K562 (cell line): ENCODE measurements around the gene CCDC141. TPM values are rescaled to one million over a fixed set of nuclear protein-coding genes. Genes with fewer than 3 reads are reported as not detected.

ENCODE experiments used
- ATAC-seq: fragments of 200-7000 bp; cut with Tn5 transposase; 3 replicates; pipeline ENCODE4 v1.9.1; 2020; ENCODE audit warnings: moderate library complexity
- BruUV-seq: library from RNA; stranded (reverse); fragments of 400-500 nt; replicated peaks from 2 replicates; lab custom pipeline; 2021; lab: Mats Ljungman, UMichigan
- CTCF ChIA-PET: fragments of 300-600 bp; formaldehyde crosslinking; extraction: SDS; loops from one replicate; lab custom pipeline; 2021; ENCODE audit warnings: low intra/inter-chr PET ratio; lab: Yijun Ruan, JAX
- POLR2A ChIA-PET: fragments of 300-600, 350-650 bp; sonication (Branson Sonifier 250); formaldehyde crosslinking; extraction: SDS; loops from one replicate; lab custom pipeline; 2021; ENCODE audit warnings: antibody characterized with exemption, inconsistent platforms; lab: Yijun Ruan, JAX
- DNase-seq, 4 experiments: peaks; one replicate each; pipeline versions ENCODE4 v3.0.0 to v3.0.0-alpha.2; 2011 to 2018; ENCODE audit warnings: low spot score in 3 of 4, mixed read lengths in 3 of 4; ENCODE audit errors: extremely low read depth in 1 of 4
- FAIRE-seq: peaks from 2 replicates; lab custom pipeline; 2011; peaks lifted over from hg19 to GRCh38; lab: Jason Lieb, UNC
- H2AFZ ChIP-seq: 2 replicates; pipeline ENCODE4 v1.6.0; 2011; ENCODE audit warnings: low read depth, low read length, control low read depth, inconsistent platforms
- H3K27ac ChIP-seq: fragments of 200-600 bp; 3 replicates; pipeline ENCODE4 v1.8.0; 2011; ENCODE audit warnings: low read depth, mild to moderate bottlenecking, control low read depth, inconsistent platforms, low read length, moderate library complexity, mixed read lengths; ENCODE audit errors: extremely low read depth
- H3K27me3 ChIP-seq, 2 experiments: fragments of 300-600 bp in 1 of 2; 2 replicates in 1 of 2; 3 replicates in 1 of 2; pipeline versions ENCODE4 v1.6.0 to v1.8.0; 2011; ENCODE audit warnings: inconsistent platforms in 2 of 2, low read length in 2 of 2, mild to moderate bottlenecking in 1 of 2, mixed read lengths in 1 of 2, moderate library complexity in 1 of 2; ENCODE audit not compliant: control insufficient read depth in 2 of 2, insufficient read depth in 2 of 2
- H3K36me3 ChIP-seq: fragments of 300-600 bp; 3 replicates; pipeline ENCODE4 v1.8.0; 2011; ENCODE audit warnings: mild to moderate bottlenecking, low read length, inconsistent platforms; ENCODE audit not compliant: control insufficient read depth, insufficient read depth
- H3K4me1 ChIP-seq, 2 experiments: fragments of 200-600 bp in 1 of 2; replicated peaks in 1 of 2; 2 replicates in 1 of 2; 3 replicates in 1 of 2; pipeline versions ENCODE4 v1.5.1 to v1.8.0; 2011; ENCODE audit warnings: inconsistent platforms in 2 of 2, low read length in 2 of 2, mild to moderate bottlenecking in 1 of 2, mixed read lengths in 1 of 2, moderate library complexity in 1 of 2; ENCODE audit not compliant: control insufficient read depth in 2 of 2, insufficient read depth in 2 of 2
- H3K4me2 ChIP-seq: 2 replicates; pipeline ENCODE4 v1.6.1; 2011; ENCODE audit warnings: low read length, control low read depth, inconsistent platforms, mixed read lengths; ENCODE audit not compliant: insufficient read depth
- H3K4me3 ChIP-seq: fragments of 200-600 bp; sonication (generic), shearing (Covaris generic); 2 replicates; pipeline ENCODE4 v1.5.1; 2016; ENCODE audit warnings: control low read depth, inconsistent platforms
- H3K79me2 ChIP-seq: fragments of 200-600 bp; 3 replicates; pipeline ENCODE4 v1.8.0; 2011; ENCODE audit warnings: low read length, inconsistent platforms; ENCODE audit not compliant: control insufficient read depth, insufficient read depth
- H3K9ac ChIP-seq, 2 experiments: 2 replicates each; pipeline versions ENCODE4 v1.6.0 to v1.6.1; 2011; ENCODE audit warnings: low read depth in 2 of 2, low read length in 2 of 2, control low read depth in 1 of 2, inconsistent platforms in 1 of 2, mild to moderate bottlenecking in 1 of 2, mixed read lengths in 1 of 2; ENCODE audit not compliant: insufficient read depth in 1 of 2
- H3K9me1 ChIP-seq: one replicate; pipeline ENCODE4 v1.6.0; 2011; ENCODE audit warnings: inconsistent platforms, mild to moderate bottlenecking, low read length, moderate library complexity; ENCODE audit not compliant: control insufficient read depth, insufficient read depth
- H3K9me3 ChIP-seq: replicated peaks from 2 replicates; pipeline ENCODE4 v1.5.1; 2011; ENCODE audit warnings: low read depth, low read length, inconsistent platforms; ENCODE audit not compliant: control insufficient read depth, insufficient read depth
- H4K20me1 ChIP-seq: replicated peaks from 2 replicates; pipeline ENCODE4 v1.6.1; 2011; ENCODE audit warnings: low read length, inconsistent platforms, mixed read lengths; ENCODE audit not compliant: control insufficient read depth, insufficient read depth
- ARID3B ChIP-seq: fragments of 250-450 bp; sonication (Bioruptor Pico); IDR thresholded peaks from 2 replicates; pipeline ENCODE4 v1.4.0; 2020; ENCODE audit warnings: borderline replicate concordance
- ATF2 ChIP-seq: sonication (generic); formaldehyde crosslinking; IDR thresholded peaks from 2 replicates; pipeline ENCODE4 v1.8.1; 2022; ENCODE audit warnings: missing genetic modification reagents
- CBFB ChIP-seq: sonication (generic); formaldehyde crosslinking; IDR thresholded peaks from 2 replicates; pipeline ENCODE4 v1.4.0; 2020; ENCODE audit warnings: mild to moderate bottlenecking, missing genetic modification reagents
- DACH1 ChIP-seq: fragments of 450-650 bp; IDR thresholded peaks from 2 replicates; pipeline ENCODE4 v1.6.1; 2018; ENCODE audit not compliant: partially characterized antibody
- FOXM1 ChIP-seq, 2 experiments: fragments of 450-650 bp in 1 of 2; sonication (generic) in 1 of 2; formaldehyde crosslinking in 1 of 2; IDR thresholded peaks; 2 replicates each; pipeline versions ENCODE4 v1.6.1 to v1.9.0; 2017 to 2022; ENCODE audit warnings: low read depth in 2 of 2, mild to moderate bottlenecking in 2 of 2, missing genetic modification reagents in 1 of 2, moderate library complexity in 1 of 2
- MAZ ChIP-seq, 2 experiments: fragments of 450-650 bp in 1 of 2; sonication (generic) in 1 of 2; formaldehyde crosslinking; IDR thresholded peaks in 1 of 2; conservative IDR thresholded peaks in 1 of 2; 2 replicates each; pipeline versions ENCODE4 v1.4.0 to v1.5.0; 2020; ENCODE audit warnings: mild to moderate bottlenecking in 1 of 2, missing genetic modification reagents in 1 of 2
- MBD2 ChIP-seq: sonication (generic); IDR thresholded peaks from 2 replicates; pipeline ENCODE4 v1.6.1; 2016; ENCODE audit warnings: low read depth, borderline replicate concordance
- PTRF ChIP-seq: fragments of 450-650 bp; IDR thresholded peaks from 2 replicates; pipeline ENCODE4 v1.6.1; 2016; ENCODE audit warnings: mild to moderate bottlenecking, missing genetic modification characterization, missing compliant biosample characterization
- RBM22 ChIP-seq: fragments of 200-400 bp; formaldehyde crosslinking; IDR thresholded peaks from 2 replicates; pipeline ENCODE4 v1.6.1; 2018; ENCODE audit warnings: low read length, low read depth; ENCODE audit not compliant: poor library complexity, severe bottlenecking
- RUNX1 ChIP-seq: sonication (generic); IDR thresholded peaks from 2 replicates; pipeline ENCODE4 v1.6.1; 2016; ENCODE audit warnings: antibody characterized with exemption, low read depth
- TAL1 ChIP-seq: fragments of 450-650 bp; IDR thresholded peaks from 2 replicates; pipeline ENCODE4 v1.6.1; 2016; ENCODE audit warnings: mild to moderate bottlenecking
- ZNF165 ChIP-seq: fragments of 250-450 bp; sonication (Bioruptor Pico); IDR thresholded peaks from 2 replicates; pipeline ENCODE4 v1.4.0; 2020; ENCODE audit warnings: borderline replicate concordance
- ZNF695 ChIP-seq: fragments of 450-650 bp; formaldehyde crosslinking; IDR thresholded peaks from 2 replicates; pipeline ENCODE4 v1.4.0; 2020; ENCODE audit warnings: mild to moderate bottlenecking, moderate library complexity
- ZNF717 ChIP-seq: fragments of 250-450 bp; sonication (Bioruptor Pico); IDR thresholded peaks from 2 replicates; pipeline ENCODE4 v1.5.0; 2021
- WGBS: fragments of 100-300 bp; shearing (Covaris generic); methylation state at CpG from one replicate; pipeline ENCODE4 v1.1.6; 2016; ENCODE audit warnings: low coverage, mixed read lengths; ENCODE audit not compliant: insufficient coverage; ENCODE audit errors: missing lambda C conversion rate; 5-methylcytosine and 5-hydroxymethylcytosine counted together
- in situ Hi-C: fragments of 300-500 bp; cut with MboI; formaldehyde crosslinking; loops from 4 replicates; pipeline ENCODE4 v1.15.0; 2018; ENCODE audit warnings: inconsistent platforms, mixed read lengths
- intact Hi-C: fragments of 100-400 bp; cut with micrococcal nuclease; formaldehyde crosslinking; loops from 2 replicates; pipeline ENCODE4 v1.14.2; 2022
- polyA plus RNA-seq, 8 experiments: library from polyadenylated mRNA; depleted of rRNA in 4 of 8; stranded (reverse) in 5 of 8; unstranded in 3 of 8; fragments of >200 nt; fragmentation: Nextera tagmentation in 2 of 8; fragmentation: Illumina TruSeq in 1 of 8; extraction: Ambion mirVana in 2 of 8; extraction: Trizol in 1 of 8; gene quantifications; 2 replicates each; pipeline versions ENCODE4 v1.2.1 to v1.2.3, GENCODE V29; 2011 to 2014; ENCODE audit warnings: inconsistent platforms in 1 of 8, missing spikeins in 1 of 8
- total RNA-seq, 7 experiments: library from RNA; depleted of rRNA in 6 of 7; stranded (reverse); fragments of >200 nt in 6 of 7; fragmentation: Illumina TruSeq in 2 of 7; extraction: Trizol in 2 of 7; gene quantifications; 2 replicates each; pipeline versions ENCODE4 v1.2.1 to v1.2.3, GENCODE V29; 2011 to 2021; ENCODE audit warnings: low replicate concordance in 1 of 7
- TF ChIP-seq, protein P1 (sequence below): sonication (generic); formaldehyde crosslinking; IDR thresholded peaks from 2 replicates; pipeline ENCODE4 v1.8.0; 2023; ENCODE audit warnings: mild to moderate bottlenecking, missing genetic modification reagents

Gene CCDC141
- total and polyA plus RNA-seq, 9 of the 15 experiments (the other 6 are each of a cell fraction or from before 2014, with no cell fraction given): 0.09 TPM; not detected in 8

DNA sequence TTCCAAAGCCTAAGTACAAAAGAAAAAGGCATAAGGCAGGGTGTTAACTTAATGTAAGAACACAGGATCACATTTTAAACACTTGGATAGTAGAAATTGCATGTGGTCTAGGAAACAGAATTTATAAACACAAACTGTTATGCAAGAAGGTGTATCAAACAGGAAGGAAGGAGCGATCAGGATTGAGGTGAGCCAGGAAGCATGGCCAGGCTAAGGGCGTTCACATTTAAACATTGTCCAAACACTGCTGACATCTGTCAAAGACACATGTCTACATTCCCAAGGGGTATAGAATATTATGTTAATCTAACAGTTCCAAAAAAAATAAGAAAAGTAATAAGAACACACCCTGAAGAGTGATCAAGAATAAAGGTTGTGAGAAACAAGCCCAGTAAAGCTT, 71.3 kb downstream of the CCDC141 start (continued):
- TF ChIP-seq, protein P1, sequence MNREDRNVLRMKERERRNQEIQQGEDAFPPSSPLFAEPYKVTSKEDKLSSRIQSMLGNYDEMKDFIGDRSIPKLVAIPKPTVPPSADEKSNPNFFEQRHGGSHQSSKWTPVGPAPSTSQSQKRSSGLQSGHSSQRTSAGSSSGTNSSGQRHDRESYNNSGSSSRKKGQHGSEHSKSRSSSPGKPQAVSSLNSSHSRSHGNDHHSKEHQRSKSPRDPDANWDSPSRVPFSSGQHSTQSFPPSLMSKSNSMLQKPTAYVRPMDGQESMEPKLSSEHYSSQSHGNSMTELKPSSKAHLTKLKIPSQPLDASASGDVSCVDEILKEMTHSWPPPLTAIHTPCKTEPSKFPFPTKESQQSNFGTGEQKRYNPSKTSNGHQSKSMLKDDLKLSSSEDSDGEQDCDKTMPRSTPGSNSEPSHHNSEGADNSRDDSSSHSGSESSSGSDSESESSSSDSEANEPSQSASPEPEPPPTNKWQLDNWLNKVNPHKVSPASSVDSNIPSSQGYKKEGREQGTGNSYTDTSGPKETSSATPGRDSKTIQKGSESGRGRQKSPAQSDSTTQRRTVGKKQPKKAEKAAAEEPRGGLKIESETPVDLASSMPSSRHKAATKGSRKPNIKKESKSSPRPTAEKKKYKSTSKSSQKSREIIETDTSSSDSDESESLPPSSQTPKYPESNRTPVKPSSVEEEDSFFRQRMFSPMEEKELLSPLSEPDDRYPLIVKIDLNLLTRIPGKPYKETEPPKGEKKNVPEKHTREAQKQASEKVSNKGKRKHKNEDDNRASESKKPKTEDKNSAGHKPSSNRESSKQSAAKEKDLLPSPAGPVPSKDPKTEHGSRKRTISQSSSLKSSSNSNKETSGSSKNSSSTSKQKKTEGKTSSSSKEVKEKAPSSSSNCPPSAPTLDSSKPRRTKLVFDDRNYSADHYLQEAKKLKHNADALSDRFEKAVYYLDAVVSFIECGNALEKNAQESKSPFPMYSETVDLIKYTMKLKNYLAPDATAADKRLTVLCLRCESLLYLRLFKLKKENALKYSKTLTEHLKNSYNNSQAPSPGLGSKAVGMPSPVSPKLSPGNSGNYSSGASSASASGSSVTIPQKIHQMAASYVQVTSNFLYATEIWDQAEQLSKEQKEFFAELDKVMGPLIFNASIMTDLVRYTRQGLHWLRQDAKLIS (CRISPR knock-in tag): no peak
- TF ChIP-seq ZNF717 (no peak), FOXM1 (IDR thresholded peaks at IDR 0.05; ENCODE audit: low read depth) (no peak), FOXM1 (CRISPR knock-in tag; IDR thresholded peaks at IDR 0.05; ENCODE audit: low read depth) (no peak), MAZ (CRISPR knock-in tag; conservative IDR thresholded peaks at IDR 0.05 in 1 of 2, IDR thresholded peaks at IDR 0.05 in 1 of 2) (no peak)

DNA sequence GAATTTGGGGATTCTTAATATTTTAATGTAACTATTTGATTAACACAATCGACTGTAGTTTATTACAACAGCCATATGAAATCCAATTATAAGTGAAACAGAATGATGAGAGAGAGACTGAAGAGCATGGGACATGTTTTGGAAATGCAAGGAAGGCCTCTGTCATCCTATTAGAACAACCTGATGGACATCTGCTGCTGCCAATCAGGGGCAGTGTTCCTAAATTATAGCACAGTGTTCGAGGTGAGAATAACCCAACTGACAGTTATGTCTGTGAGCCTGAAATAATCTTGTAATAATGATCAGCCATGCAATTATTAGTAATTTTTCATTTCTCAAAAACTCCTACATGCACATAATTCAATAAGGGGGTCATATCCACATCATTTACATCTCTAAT, 73.6 kb downstream of the CCDC141 start:
- CTCF ChIA-PET: interaction anchor here (0.5 kb wide), 1 partner anchor 434 kb away, joined by 3 read pairs; no protein-coding TSS in a partner anchor
- in situ Hi-C loops: no loop called here
- H3K4me1 ChIP-seq: no peaks in the 10 kb centered on the region
- ATAC-seq: no peak
- H4K20me1 ChIP-seq: no peaks in the 10 kb centered on the region
- no peaks in the 10 kb centered on the region for H3K27me3 ChIP-seq
- BruUV-seq: no TSS peak
- no peak overlapping the region for H3K4me2 ChIP-seq
- no peak overlapping the region for H3K27ac ChIP-seq
- WGBS: 0% methylated on average over 2 of the region's 2 CpGs
- no peak for DNase-seq
- intact Hi-C loops: no loop called here
- no peaks in the 10 kb centered on the region for H3K36me3 ChIP-seq
- POLR2A ChIA-PET: no interaction called here
- H3K9ac ChIP-seq: no peak overlapping the region
- H3K79me2 ChIP-seq: no peaks in the 10 kb centered on the region
- no peaks in the 10 kb centered on the region for H3K9me3 ChIP-seq
- no peak overlapping the region for H3K4me3 ChIP-seq
- no peak overlapping the region for H2AFZ ChIP-seq
- no peaks in the 10 kb centered on the region for H3K9me1 ChIP-seq
- no peak for FAIRE-seq
- TF ChIP-seq DACH1 (no peak), PTRF (tag) (no peak), RUNX1 (no peak), TAL1 (no peak), MBD2 (no peak), CBFB (no peak), ZNF695 (no peak), ZNF165 (no peak), ARID3B (CRISPR knock-in tag) (no peak), RBM22 (no peak), ATF2 (CRISPR knock-in tag) (no peak)
